ENCODE measurements around the gene MRC1.

DNA sequence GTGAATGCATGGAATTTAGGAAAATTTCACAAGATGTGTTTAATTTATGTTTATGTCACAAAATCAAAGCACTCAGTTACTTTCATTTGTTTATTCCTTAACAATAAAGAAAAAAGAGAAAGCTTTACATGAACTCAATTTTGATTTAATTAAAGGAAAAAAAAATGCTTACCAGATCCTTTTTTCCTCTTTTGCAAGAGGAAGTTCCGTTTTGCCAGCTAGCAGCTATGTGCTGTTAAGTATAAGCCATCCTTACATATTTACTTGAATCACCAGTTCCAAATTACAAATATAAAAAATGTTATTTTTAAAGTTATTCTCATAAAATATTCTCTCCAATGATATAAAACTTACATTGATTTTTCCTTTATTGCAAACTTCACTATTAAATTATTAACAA, 12.7 kb downstream of the MRC1 start:
- no peak for TF ChIP-seq POLR2A (IDR thresholded peaks at IDR 0.05; ENCODE audit: low read depth, low read length)
- no peak for TF ChIP-seq PAX5 (IDR thresholded peaks at IDR 0.05; ENCODE audit: insufficient read depth, low read length, severe bottlenecking)

Measured in GM12891 (cell line).